ENCODE results near the gene LSM14B.

Gene LSM14B

DNA sequence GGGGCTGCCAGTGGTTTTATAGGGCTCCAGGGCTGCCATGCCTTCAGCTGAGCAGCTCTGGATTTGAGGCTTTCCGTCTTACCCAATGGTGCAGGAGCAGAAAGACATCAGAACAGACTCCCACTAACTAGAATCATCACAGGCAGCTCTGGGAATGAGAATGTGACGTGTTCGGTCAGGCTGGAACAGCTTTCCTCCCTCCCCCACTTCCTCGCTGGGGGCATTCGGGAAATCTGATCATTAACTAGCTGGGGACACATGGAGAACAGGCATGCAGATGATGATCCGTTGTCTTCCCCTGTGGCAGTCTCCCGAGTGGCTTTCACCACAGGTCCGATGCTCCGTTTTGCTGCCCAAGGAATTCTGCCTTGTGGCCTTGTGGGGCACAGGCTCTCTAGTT is 55.0 kb downstream of the LSM14B start:
- Histone ChIP-seq H3K9ac (no peak overlapping the region), H3K27me3 (ENCODE audit: control insufficient read depth, insufficient read depth, low read length) (no peaks in the 10 kb centered on the region), H3K9me3 (ENCODE audit: control insufficient read depth, low read length) (no peaks in the 10 kb centered on the region), H3K4me1 (no peaks in the 10 kb centered on the region), H3K79me2 (no peaks in the 10 kb centered on the region), H2AFZ (no peak overlapping the region), H3K4me2 (ENCODE audit: low read length) (no peak overlapping the region), H3K27ac (no peak overlapping the region), H3K4me3 (ENCODE audit: low read depth, low read length) (no peak overlapping the region), H3K36me3 (ENCODE audit: control insufficient read depth, insufficient read depth, low read length) (no peaks in the 10 kb centered on the region)
- no peak for TF ChIP-seq CTCF (IDR thresholded peaks at IDR 0.05)

DNA sequence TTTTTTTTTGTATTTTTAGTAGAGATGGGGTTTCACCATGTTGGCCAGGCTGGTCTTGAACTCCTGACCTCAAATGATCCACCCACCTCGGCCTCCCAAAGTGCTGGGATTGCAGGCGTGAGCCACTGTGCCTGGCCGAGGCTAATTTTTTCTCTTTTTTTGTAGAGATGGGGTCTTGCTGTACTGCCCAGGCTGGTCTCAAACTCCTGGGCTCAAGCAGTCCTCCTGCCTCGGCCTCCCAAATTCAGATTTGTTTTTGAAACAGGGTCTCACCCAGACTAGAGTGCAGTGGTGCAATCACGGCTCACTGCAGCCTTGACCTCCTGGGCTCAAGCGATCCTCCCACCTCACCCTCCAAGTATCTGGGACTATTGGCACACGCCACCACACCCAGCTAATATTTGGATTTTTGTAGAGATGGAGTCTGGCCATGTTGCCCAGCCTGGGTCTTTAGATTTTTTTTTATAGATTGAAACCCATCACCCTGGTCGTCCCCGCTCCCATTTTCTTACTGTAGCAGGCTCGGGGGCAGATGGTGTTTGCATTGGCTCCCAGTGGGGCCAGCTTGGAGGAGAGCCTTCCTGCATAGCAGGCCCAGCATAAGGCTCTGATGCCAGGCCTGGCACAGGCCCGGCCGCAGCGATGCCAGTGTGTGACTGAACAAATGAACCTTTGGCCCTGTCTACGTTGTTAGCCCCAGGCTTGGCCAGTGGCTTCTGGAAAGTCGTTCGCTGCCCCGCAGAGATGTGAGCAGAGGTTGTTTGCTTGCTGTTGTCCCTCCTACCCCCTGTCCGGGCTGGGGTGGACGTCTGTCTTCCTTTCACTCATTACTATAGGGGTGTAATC is 56.3 kb downstream of the LSM14B start:
- Histone ChIP-seq H3K27ac (no peak overlapping the region), H3K4me3 (ENCODE audit: low read depth, low read length) (no peak overlapping the region), H3K36me3 (ENCODE audit: control insufficient read depth, insufficient read depth, low read length) (no peaks in the 10 kb centered on the region), H3K27me3 (ENCODE audit: control insufficient read depth, insufficient read depth, low read length) (no peaks in the 10 kb centered on the region), H3K79me2 (peaks cover 7% of the 10 kb centered on the region), H3K9ac (no peak overlapping the region), H2AFZ (no peak overlapping the region), H3K9me3 (ENCODE audit: control insufficient read depth, low read length) (no peaks in the 10 kb centered on the region), H3K4me1 (no peaks in the 10 kb centered on the region), H3K4me2 (ENCODE audit: low read length) (no peak overlapping the region)
- no peak for TF ChIP-seq CTCF (IDR thresholded peaks at IDR 0.05)

DNA sequence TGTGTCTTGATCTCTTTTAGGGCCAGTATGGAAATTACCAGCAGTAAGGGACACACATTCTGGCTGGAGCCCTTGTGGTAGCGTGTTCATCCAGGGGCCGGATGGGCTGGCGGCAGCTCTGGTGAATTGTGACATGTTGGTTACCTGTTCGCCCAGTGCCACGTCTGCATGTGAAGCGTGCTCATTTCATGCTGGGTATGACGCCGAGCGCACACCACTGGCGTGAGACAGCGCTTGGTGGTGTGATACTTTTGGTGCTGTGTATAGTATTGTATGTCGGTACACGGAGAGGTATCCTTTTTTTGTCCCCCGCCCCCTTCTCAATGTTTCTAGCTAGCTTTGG is 56.9 kb downstream of the LSM14B start:
- no peaks in the 10 kb centered on the region for H3K27me3 ChIP-seq (ENCODE audit: control insufficient read depth, insufficient read depth, low read length)
- H3K36me3 ChIP-seq (ENCODE audit: control insufficient read depth, insufficient read depth, low read length), result no peaks in the 10 kb centered on the region
- no peak overlapping the region for H3K9ac ChIP-seq
- H3K4me3 ChIP-seq (ENCODE audit: low read depth, low read length), result no peak overlapping the region
- TF ChIP-seq CTCF (IDR thresholded peaks at IDR 0.05), result no peak
- H3K4me1 ChIP-seq, result peaks cover 4% of the 10 kb centered on the region
- H3K4me2 ChIP-seq (ENCODE audit: low read length), result no peak overlapping the region
- H3K79me2 ChIP-seq, result peaks cover 11% of the 10 kb centered on the region
- H2AFZ ChIP-seq, result no peak overlapping the region
- H3K9me3 ChIP-seq (ENCODE audit: control insufficient read depth, low read length), result no peaks in the 10 kb centered on the region
- no peak overlapping the region for H3K27ac ChIP-seq

GRCh38 chr20:62181808-62182207 is 59.5 kb downstream of the LSM14B start:
- no peaks in the 10 kb centered on the region for H3K9me3 ChIP-seq (ENCODE audit: control insufficient read depth, low read length)
- H3K27me3 ChIP-seq (ENCODE audit: control insufficient read depth, insufficient read depth, low read length), result no peaks in the 10 kb centered on the region
- TF ChIP-seq CTCF (IDR thresholded peaks at IDR 0.05), result no peak
- no peak overlapping the region for H3K27ac ChIP-seq
- H3K4me2 ChIP-seq (ENCODE audit: low read length), result peak overlapping the region; percentile 100
- no peak overlapping the region for H3K9ac ChIP-seq
- H3K79me2 ChIP-seq, result peaks cover 20% of the 10 kb centered on the region
- peaks cover 4% of the 10 kb centered on the region for H3K4me1 ChIP-seq
- H2AFZ ChIP-seq, result peak overlapping the region; percentile 86
- no peaks in the 10 kb centered on the region for H3K36me3 ChIP-seq (ENCODE audit: control insufficient read depth, insufficient read depth, low read length)
- peak overlapping the region; percentile 96 for H3K4me3 ChIP-seq (ENCODE audit: low read depth, low read length)
